HG03175 (cell line): Measurements from ENCODE around the gene UIMC1.

Experiments
- ATAC-seq: cut with Tn5 transposase; IDR thresholded peaks from one replicate; pipeline ENCODE4 v1.9.1; 2021; ENCODE audit warnings: mild to moderate bottlenecking, moderate library complexity; ENCODE audit not compliant: unreplicated experiment

The UIMC1 gene

DNA sequence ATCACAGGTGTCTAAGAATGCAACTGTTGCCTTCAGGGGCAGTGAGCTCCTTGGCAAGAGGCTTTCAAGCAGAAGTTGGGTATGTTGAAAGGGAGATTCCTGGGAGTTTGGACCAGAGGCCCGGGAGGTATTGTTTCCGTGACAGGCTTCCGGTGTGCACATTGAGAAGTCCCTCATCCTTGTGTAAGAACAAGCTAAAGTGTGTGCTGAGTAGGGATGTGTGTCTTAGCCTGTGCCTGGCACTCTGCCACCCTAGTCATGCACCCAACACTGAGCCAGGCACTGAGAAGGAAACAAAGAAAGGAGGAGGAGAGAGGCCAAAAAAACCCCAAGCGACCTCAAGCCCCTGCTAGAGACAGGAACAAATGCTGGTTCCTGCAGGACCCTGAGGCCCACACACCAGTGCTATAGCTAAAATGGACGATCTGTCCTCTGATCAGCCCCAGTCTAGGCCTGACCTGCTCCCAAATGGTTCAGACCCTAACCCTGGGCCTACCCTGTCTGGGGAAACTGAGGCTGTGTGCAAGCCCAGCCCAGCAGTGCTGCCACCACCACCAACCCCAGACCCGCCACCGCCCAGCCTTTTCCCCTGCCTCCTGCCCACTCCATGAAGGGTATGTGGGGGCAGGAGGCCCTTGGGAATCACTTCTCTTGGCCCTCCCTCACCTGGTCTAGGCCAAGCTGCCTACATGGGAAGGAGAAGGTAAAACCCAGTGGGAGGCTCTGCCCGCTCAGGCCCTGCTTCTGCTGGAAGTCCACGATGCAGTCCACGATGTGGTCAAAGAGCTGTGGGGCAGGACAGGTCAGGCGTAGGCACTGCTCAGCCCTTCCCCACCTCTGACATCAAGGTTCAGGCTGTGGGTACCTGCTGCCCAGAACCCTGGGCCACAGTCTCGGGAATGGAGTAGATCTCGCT lies 120.0 kb downstream of the UIMC1 start:
- no peak for ATAC-seq

GRCh38 chr5:176884571-176884890 lies 122.0 kb downstream of the UIMC1 start:
- ATAC-seq: no peak

DNA sequence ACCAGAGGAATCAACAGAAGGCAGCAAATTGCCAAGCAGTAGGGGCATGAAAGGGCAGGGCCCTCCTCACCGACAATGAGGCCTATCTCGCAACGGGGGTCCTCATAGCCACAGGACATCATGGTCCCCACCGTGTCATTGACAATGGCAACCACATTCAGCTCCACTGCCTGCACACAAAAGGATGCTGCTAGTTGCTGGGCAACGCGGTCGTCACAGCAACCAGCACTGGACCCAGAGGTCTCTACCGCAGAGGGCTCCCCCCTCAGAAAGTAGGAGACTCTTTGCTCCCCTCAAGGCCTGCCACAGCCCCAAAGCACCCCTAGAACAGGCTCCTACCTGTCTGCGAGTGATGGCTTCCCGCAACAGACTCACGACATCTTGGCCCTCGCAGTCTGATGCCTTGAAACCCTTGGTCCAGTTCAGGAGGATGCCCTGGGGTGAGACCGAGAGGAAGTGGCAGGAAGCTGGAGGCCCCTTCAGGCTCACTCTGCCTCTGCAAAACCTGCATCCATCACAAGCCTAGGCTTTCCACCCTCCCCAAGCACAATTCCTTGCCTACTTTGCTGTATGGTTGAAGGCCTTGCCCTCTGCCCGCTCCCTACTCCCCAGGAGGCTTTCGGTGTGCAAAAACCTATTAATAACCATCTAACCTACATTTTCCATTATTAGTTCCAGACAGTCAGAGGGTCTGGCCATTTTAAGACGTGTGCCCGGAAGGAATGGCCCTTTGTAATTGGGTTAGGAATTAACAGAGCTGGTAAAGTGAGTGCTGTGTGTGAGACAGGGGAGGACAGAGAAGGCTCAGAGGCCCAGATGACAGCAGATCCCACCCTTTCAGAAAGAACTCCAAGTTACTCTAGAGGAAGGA lies 122.6 kb downstream of the UIMC1 start:
- no peak for ATAC-seq

GRCh38 chr5:176882567-176882903 lies 124.0 kb downstream of the UIMC1 start:
- ATAC-seq: no peak

DNA sequence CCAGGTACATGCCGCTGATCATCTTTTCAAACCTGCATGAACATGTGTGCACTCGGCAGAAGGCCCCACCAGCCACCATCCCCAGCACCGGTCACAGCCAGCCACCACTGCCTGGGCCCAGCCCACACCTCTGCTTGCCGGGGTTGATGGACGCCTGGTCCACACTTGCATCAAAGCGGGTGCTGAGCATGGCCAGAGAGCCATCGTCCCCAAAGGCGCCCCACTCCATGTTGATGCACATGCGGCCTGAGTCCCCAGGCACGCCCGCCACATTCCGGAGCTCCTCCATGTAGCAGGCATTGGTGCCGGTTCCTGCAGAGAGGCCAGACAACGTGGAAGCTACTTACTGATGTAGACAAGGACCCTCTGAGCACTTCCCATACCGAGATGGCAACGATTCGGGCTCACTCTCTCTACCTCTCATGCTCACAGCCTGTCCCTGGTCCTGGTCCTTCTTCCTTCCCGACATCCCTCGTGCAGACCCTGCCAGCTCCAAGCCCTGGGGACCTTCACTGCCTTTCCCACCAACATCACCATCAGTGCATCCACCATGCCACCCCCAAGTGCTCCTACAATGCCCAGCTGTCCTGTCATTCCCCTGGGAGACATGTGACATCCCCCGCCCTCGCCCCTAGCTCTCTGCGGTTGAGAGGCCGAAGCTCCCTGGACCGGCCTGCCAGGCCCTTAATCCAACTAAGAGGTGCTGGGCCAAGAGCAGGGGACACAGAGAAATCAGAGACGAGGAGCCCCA lies 124.6 kb downstream of the UIMC1 start:
- no peak for ATAC-seq

DNA sequence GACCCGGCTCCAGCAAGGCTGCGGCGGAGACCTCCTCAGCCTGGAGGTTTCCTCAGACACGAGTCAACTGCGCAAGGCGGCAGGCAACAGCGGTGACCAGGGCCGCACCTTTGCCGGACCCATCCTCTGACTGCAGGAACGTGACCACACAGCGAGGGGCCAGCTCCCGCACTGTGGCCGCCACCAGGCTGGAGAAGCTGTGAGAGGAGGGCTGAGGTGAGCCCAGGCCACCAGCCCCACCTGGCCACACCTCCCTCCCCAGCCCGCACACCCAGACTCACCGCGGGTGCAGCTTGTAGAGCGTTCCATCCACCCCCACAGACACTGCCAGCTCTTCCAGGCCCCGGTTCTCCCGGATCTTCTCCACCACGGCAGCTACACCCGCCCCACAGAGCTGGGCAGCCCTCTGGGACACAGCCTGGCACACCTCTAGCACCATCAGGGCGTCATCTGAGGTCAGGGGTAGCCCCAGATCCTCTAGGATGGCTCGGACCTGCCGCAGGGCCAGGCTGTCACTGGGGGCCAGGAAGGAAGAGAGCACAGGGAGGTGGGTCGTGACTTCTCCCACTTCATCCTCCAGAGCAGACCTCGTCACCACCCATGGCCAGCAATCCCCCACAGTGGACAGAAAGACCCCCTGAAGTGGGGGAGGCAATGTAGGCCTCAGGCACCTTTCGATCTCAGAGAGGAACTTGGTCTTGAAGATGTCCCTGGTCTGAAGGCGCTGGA lies 125.4 kb downstream of the UIMC1 start:
- ATAC-seq: no peak

GRCh38 chr5:176880366-176881020 lies 126.1 kb downstream of the UIMC1 start:
- no peak for ATAC-seq

DNA sequence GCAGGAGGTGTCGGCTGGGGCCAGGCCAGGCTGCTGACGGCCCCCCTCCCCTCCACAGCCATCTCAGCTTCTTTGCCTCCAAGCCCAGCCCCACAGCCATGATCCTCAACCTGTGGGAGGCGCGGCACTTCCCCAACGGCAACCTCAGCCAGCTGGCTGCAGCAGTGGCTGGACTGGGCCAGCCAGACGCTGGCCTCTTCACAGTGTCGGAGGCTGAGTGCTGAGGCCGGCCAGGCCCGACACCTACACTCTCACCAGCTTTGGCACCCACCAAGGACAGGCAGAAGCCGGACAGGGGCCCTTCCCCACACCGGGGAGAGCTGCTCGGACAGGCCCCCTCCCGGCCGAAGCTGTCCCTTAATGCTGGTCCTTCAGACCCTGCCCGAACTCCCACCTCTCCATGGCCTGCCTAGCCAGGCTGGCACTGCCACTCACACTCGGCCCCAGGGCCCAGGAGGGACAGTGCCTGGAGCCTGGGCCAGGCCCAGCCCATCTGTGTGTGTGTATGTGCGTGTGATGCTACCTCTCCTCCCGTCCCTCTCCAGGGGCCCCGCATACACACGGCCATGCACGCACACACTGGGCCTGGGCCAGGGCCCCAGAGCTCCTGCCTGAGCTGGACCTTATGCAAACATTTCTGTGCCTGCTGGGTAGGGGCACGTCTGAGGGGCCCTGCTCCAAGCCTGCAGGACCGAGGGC lies 126.8 kb downstream of the UIMC1 start:
- ATAC-seq: no peak

DNA sequence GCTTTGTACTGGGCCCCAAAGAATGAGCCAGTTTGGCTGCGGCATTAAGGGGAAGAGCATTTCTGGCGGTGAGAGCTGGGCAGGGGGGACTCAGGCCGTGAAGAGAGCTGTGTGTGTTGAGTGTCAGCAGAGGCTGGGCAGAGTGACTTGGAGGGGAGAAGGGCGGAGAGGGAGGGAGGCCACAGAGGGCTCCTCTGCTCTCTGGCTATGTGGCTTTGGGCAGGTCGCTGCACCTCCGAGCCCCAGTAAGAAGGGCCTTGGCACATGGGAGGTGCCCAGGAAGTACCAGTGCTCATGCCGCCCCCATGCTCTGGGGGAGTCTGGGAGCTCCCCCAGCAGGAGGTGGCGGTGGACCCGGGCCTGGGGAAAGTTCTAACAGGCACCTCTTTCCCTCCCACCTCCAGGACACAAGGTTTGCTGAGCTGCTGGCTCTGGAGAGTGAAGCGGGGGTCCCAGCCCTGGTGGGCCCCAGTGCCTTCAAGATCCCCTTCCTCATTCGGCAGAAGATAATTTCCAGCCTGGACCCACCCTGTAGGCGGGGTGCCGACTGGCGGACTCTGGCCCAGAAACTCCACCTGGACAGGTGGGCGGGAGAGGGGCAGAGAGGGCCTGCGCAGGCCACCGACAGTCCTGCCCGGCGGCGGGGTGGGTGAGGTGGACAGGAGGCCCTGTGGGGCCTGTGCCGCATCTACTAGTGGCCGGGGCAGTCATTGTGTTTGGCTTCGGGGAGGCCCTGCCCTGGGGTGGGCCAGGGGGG lies 127.5 kb downstream of the UIMC1 start:
- ATAC-seq: no peak

DNA sequence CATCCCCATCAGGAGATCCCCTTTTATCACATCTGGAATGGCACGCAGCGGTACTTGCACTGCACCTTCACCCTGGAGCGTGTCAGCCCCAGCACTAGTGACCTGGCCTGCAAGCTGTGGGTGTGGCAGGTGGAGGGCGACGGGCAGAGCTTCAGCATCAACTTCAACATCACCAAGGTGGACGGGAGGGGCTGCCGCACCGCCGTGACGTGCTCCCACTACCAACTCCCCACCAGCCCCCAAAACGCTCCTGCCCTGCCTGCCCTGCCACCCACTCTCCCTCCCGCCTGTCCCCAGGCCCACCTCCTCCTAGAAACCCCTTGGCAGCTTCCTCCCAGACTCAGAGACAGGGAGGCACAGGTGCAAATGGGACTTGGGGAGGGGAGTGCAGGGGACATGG lies 128.1 kb downstream of the UIMC1 start:
- ATAC-seq: no peak

- ATAC-seq: no peak
These were observed 128.7 kb downstream of the UIMC1 start for GRCh38 chr5:176877793-176878331.

GRCh38 chr5:176876506-176877431 lies 129.8 kb downstream of the UIMC1 start:
- ATAC-seq: no peak

DNA sequence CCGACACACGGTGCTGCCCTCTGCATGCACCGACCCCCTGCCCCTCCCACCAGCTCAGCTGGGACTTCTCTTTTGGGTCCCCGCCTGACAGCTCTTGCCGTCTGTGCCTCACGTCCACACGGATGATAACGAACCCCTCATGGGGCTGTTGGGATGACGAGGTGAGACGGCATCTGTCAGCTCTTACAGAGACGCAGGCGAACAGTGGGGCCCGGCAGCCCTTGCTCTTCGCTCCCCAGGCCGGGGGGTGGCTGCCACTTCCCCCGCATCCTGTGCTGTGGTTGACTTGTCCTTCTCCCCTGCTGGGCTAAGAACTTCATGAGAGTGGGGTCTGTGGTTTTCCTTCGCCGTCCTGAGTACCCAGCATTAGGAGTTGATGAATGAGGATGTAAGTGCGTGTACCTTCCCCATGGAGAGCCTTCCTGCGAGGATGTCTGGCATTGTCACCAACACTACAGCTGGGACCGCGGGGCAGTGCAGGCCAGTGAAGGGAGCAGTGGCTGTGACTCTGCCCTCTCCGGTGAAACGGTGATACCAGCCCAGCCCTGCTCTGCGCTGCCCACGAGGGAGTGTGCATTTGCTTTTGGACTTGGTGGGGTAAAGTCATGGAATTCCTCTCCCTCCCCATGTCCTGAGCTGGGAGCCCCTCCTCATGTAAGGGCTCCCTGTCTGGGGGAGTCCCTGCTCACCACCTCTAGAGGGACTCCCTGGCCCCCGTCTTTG lies 130.6 kb downstream of the UIMC1 start:
- no peak for ATAC-seq

DNA sequence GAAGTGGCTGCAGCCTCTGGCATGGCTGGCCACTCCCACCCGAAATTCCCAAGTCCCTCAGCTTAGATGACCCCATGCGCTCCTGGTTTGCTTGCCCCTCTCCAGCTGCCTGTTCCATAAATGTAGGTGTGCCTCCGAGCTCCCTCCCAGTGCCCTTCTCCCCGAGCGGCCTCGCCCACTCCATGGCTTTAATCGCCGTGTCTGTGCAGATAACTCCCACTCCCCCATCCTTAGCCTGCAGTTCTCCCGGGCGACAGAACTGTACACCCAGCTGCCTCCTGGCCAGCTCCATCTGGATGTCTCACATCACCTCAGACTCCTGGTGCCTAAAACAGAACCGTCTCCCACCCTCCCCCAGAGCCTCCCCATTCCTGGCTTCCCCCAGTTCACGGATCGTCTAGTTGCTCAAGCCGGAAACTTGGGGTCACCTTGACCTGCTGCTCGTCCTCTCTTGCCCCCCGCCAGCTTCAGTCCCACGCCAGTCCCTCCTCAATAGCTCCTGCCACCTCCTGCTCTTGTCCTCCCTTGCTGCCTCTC lies 131.5 kb downstream of the UIMC1 start:
- ATAC-seq: no peak

GRCh38 chr5:176874198-176874780 lies 132.3 kb downstream of the UIMC1 start:
- ATAC-seq: no peak

DNA sequence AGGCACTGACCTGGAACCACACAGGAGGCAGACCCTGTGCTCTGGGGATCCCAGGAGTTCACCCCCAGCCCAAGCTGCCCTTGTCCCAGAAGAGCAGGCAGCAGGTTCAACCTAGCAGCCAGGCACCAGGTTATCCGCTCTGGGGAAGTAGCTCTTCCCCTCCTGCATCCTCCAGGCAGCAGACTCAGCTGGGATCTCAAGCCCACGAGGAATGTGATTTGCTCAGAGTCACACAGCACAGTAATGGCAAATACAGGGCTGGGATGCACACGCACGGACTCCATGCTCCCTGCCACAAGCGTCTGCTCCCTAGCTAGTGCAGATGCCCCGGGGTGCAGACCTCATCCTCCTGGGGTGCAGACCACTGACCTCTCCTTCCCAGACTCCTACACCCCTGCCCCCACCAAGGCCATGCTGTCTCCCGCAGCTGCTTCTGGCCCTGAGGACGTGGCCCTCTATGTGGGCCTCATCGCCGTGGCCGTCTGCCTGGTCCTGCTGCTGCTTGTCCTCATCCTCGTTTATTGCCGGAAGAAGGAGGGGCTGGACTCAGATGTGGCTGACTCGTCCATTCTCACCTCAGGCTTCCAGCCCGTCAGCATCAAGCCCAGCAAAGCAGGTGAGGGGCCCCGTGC lies 132.9 kb downstream of the UIMC1 start:
- no peak for ATAC-seq
